HL-60/S4 treated with retinoic acid at 250 ng/mL for 4 days and 3 days (cell line): ENCODE results near the gene DCK.

Experiments
- in situ Hi-C: fragments of 300-500 bp; cut with MboI; formaldehyde crosslinking; loops from 2 replicates; pipeline ENCODE4 v1.7.0; 2022; ENCODE audit warnings: low sequenced_read_pairs

DCK gene

GRCh38 chr4:70993181-70994068, at the start of gene DCK:
TSS of gene DCK (plus strand) at chr4:70993649. CDS start at chr4:70993836, 187 bp downstream.
- in situ Hi-C loops, result no loop called here

GRCh38 chr4:70945046-70945445, 48.4 kb upstream of the DCK start:
- in situ Hi-C loops, result no loop called here

- in situ Hi-C loops, result no loop called here
Measured at GRCh38 chr4:70945452-70946055, 47.9 kb upstream of the DCK start.

GRCh38 chr4:70946939-70947338, 46.5 kb upstream of the DCK start:
- in situ Hi-C loops, result no loop called here

- in situ Hi-C loops, result no loop called here
Measured at GRCh38 chr4:70948665-70949260, 44.7 kb upstream of the DCK start.

GRCh38 chr4:70954032-70954431, 39.4 kb upstream of the DCK start:
- in situ Hi-C loops, result no loop called here

- in situ Hi-C loops, result no loop called here
Measured at GRCh38 chr4:70956549-70957210, 36.8 kb upstream of the DCK start.

GRCh38 chr4:70958681-70959080, 34.8 kb upstream of the DCK start:
- in situ Hi-C loops, result no loop called here

- in situ Hi-C loops, result no loop called here
Measured at GRCh38 chr4:70969076-70969475, 24.4 kb upstream of the DCK start.

- in situ Hi-C loops, result no loop called here
Measured at GRCh38 chr4:70976252-70976651, 17.2 kb upstream of the DCK start.

GRCh38 chr4:70979445-70980008, 13.9 kb upstream of the DCK start:
- in situ Hi-C loops, result no loop called here

GRCh38 chr4:70980196-70980595, 13.3 kb upstream of the DCK start:
- in situ Hi-C loops, result no loop called here

GRCh38 chr4:70984106-70984505, 9.3 kb upstream of the DCK start:
- in situ Hi-C loops, result no loop called here

GRCh38 chr4:70984589-70984988, 8.9 kb upstream of the DCK start:
- in situ Hi-C loops, result no loop called here

GRCh38 chr4:70991596-70991995, 1.9 kb upstream of the DCK start:
- in situ Hi-C loops, result no loop called here

GRCh38 chr4:70992391-70992881, 1.0 kb upstream of the DCK start:
- in situ Hi-C loops, result no loop called here

GRCh38 chr4:70994069-70994366, 569 bp downstream of the DCK start:
- in situ Hi-C loops, result no loop called here

GRCh38 chr4:70994387-70995099, 1.1 kb downstream of the DCK start:
- in situ Hi-C loops, result no loop called here

- in situ Hi-C loops, result no loop called here
Measured at GRCh38 chr4:70996018-70996360, 2.5 kb downstream of the DCK start.

GRCh38 chr4:70997036-70997435, 3.6 kb downstream of the DCK start:
- in situ Hi-C loops, result no loop called here

- in situ Hi-C loops, result no loop called here
Measured at GRCh38 chr4:70997546-70997945, 4.1 kb downstream of the DCK start.
